OCI-LY1 (cell line): ENCODE measurements around the gene HCFC1.
A peak's percentile ranks its signal among the peaks of the same experiment; 100 is the strongest.

Experiments used
- H2AFZ ChIP-seq: fragments of 200-600 bp; sonication (generic), shearing (Covaris generic); 2 replicates; pipeline ENCODE4 v1.6.0; 2014; ENCODE audit warnings: antibody characterized with exemption, mild to moderate bottlenecking, low read length
- H3F3A ChIP-seq: fragments of 200-600 bp; sonication (generic), shearing (Covaris generic); 2 replicates; pipeline ENCODE4 v1.6.0; 2014; ENCODE audit warnings: mild to moderate bottlenecking, antibody characterized with exemption, low read length, moderate library complexity; ENCODE audit not compliant: insufficient read depth
- H3K27ac ChIP-seq: fragments of 200-600 bp; sonication (generic); 2 replicates; pipeline ENCODE4 v1.5.1; 2014; ENCODE audit warnings: low read length, mixed run types, mild to moderate bottlenecking, low read depth; ENCODE audit not compliant: poor library complexity, severe bottlenecking
- H3K27me3 ChIP-seq: fragments of 200-600 bp; sonication (generic); 2 replicates; pipeline ENCODE4 v1.6.0; 2014; ENCODE audit warnings: antibody characterized with exemption, mild to moderate bottlenecking, low read length, moderate library complexity; ENCODE audit not compliant: insufficient read depth
- H3K36me3 ChIP-seq: fragments of 200-600 bp; sonication (generic); 2 replicates; pipeline ENCODE4 v1.6.1; 2014; ENCODE audit warnings: mild to moderate bottlenecking, antibody characterized with exemption, low read length, moderate library complexity, mixed read lengths; ENCODE audit not compliant: insufficient read depth
- H3K4me1 ChIP-seq: fragments of 200-600 bp; sonication (generic); 2 replicates; pipeline ENCODE4 v1.5.1; 2014; ENCODE audit warnings: mild to moderate bottlenecking, low read length, moderate library complexity; ENCODE audit not compliant: insufficient read depth, severe bottlenecking
- H3K4me2 ChIP-seq: fragments of 200-600 bp; sonication (generic), shearing (Covaris generic); 2 replicates; pipeline ENCODE4 v1.6.1; 2014; ENCODE audit warnings: low read length
- H3K4me3 ChIP-seq: fragments of 200-600 bp; sonication (generic); 2 replicates; pipeline ENCODE4 v1.5.1; 2014; ENCODE audit warnings: low read length, low read depth, mild to moderate bottlenecking, mixed read lengths; ENCODE audit not compliant: poor library complexity, severe bottlenecking
- H3K79me2 ChIP-seq: fragments of 200-600 bp; shearing (Covaris generic); 2 replicates; pipeline ENCODE4 v1.6.1; 2016; ENCODE audit warnings: mixed run types, low read length, mixed read lengths; ENCODE audit not compliant: insufficient read depth
- H3K9ac ChIP-seq: fragments of 200-600 bp; sonication (generic), shearing (Covaris generic); 2 replicates; pipeline ENCODE4 v1.6.1; 2014; ENCODE audit warnings: mild to moderate bottlenecking, low read length, mixed read lengths
- H3K9me2 ChIP-seq: fragments of 200-600 bp; sonication (generic), shearing (Covaris generic); 2 replicates; pipeline ENCODE4 v1.6.1; 2014; ENCODE audit warnings: low read depth, mild to moderate bottlenecking, low read length, mixed read lengths
- H3K9me3 ChIP-seq: fragments of 200-600 bp; shearing (Covaris generic); 2 replicates; pipeline ENCODE4 v1.6.1; 2014; ENCODE audit warnings: low read length, mixed read lengths
- H4K20me1 ChIP-seq: fragments of 200-600 bp; sonication (generic), shearing (Covaris generic); 2 replicates; pipeline ENCODE4 v1.6.0; 2016; ENCODE audit warnings: mild to moderate bottlenecking, low read length; ENCODE audit not compliant: insufficient read depth
- EZH2 ChIP-seq: fragments of 200-600 bp; sonication (generic), shearing (Covaris generic); IDR thresholded peaks from 2 replicates; pipeline ENCODE4 v1.8.0; 2017; ENCODE audit warnings: borderline replicate concordance, mixed run types, mild to moderate bottlenecking, antibody characterized with exemption, low read length, moderate library complexity, mixed read lengths
- TF ChIP-seq, protein P1 (sequence below): fragments of 200-600 bp; sonication (generic), shearing (Covaris generic); IDR thresholded peaks from 2 replicates; pipeline ENCODE4 v1.5.1; 2017; ENCODE audit warnings: mild to moderate bottlenecking, antibody characterized with exemption, low read length, moderate library complexity, mixed read lengths

HCFC1 gene

DNA sequence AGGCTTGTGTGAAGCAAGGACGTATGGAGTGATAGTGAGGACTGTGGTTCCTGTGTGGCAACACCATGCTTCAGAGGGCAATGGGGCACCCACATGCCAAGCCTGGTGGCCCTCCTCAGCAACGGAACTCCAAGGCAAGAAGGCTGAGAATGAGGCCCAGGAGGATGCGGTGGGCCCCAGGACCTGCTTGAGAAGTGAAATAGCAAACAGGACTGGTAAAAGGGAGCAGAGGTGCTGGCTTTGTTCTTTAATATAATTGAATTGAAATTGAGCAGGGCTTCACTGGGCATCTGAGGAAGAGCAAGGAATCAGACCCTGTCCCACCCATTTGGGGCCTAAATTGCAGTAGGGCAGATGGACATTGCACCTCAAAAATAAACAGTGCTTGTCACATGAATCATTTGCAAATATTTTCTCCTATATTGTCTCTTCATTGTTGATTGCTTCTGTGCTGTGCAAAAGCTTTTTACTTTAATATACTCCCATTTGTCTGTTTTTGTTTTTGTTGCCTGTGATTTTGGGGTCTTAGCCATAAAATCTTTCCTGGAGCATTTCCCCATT is 3.2 kb upstream of the HCFC1 start:
- H3K9me3 ChIP-seq: no peaks in the 10 kb centered on the region
- H3K4me3 ChIP-seq: no peak overlapping the region
- H3K36me3 ChIP-seq: peaks cover under 1% of the 10 kb centered on the region; the same call in 1 of the 2 replicates
- H4K20me1 ChIP-seq: no peaks in the 10 kb centered on the region
- no peaks in the 10 kb centered on the region for H3K9me2 ChIP-seq
- no peaks in the 10 kb centered on the region for H3K27me3 ChIP-seq
- H3K79me2 ChIP-seq: no peaks in the 10 kb centered on the region
- no peak overlapping the region for H2AFZ ChIP-seq
- no peaks in the 10 kb centered on the region for H3F3A ChIP-seq
- H3K4me2 ChIP-seq: no peak overlapping the region; the same call in 1 of the 2 replicates
- H3K9ac ChIP-seq: peak overlapping the region; percentile 100; the same call in 1 of the 2 replicates
- TF ChIP-seq, protein P1, sequence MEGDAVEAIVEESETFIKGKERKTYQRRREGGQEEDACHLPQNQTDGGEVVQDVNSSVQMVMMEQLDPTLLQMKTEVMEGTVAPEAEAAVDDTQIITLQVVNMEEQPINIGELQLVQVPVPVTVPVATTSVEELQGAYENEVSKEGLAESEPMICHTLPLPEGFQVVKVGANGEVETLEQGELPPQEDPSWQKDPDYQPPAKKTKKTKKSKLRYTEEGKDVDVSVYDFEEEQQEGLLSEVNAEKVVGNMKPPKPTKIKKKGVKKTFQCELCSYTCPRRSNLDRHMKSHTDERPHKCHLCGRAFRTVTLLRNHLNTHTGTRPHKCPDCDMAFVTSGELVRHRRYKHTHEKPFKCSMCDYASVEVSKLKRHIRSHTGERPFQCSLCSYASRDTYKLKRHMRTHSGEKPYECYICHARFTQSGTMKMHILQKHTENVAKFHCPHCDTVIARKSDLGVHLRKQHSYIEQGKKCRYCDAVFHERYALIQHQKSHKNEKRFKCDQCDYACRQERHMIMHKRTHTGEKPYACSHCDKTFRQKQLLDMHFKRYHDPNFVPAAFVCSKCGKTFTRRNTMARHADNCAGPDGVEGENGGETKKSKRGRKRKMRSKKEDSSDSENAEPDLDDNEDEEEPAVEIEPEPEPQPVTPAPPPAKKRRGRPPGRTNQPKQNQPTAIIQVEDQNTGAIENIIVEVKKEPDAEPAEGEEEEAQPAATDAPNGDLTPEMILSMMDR: no peak
- TF ChIP-seq EZH2: no peak
- H3K4me1 ChIP-seq: peaks cover 19% of the 10 kb centered on the region
- peak overlapping the region; percentile 98 for H3K27ac ChIP-seq

DNA sequence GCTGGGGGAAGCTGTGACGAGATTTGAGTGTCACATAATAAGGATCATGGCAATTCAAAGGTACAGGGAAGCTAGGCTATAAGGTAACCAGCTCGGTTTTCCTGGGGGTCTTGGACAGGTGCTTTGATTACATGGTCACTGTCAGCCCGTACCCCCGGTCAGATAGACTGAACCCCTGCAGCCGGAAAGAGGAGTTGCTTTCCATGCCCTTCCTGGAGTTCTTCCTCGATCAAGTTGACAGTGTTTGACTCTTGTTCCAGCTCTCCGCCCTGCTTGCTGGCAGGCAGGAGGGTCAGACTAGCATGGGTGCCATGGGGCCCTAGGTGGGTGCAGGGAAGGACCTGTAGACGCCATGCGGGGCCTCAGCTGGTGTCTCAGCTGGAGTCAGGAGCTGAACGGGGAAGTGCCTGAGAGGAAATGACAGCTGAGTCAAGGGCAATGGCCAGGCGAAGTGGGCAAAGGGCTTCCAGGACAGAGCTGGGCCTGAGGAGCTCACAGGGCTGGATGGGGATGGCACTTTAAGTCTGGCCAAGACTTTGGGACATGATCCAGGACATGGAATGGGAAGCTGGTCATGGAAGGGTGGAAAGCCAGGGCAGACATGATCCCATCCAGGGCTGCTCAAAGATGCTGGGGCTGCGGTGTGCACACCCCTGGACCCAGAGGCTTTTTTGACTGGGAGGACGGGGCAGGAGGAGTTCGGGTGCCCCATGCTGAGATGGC is 2.5 kb upstream of the HCFC1 start:
- no peaks in the 10 kb centered on the region for H3K27me3 ChIP-seq
- peaks cover 6% of the 10 kb centered on the region; the same call in 1 of the 2 replicates for H3K36me3 ChIP-seq
- H4K20me1 ChIP-seq: no peaks in the 10 kb centered on the region
- H3K4me3 ChIP-seq: peak overlapping the region; percentile 85
- H3K27ac ChIP-seq: peak overlapping the region; percentile 98
- TF ChIP-seq EZH2: no peak
- TF ChIP-seq, protein P1: no peak
- H3K9me3 ChIP-seq: no peaks in the 10 kb centered on the region
- H3K9ac ChIP-seq: peak overlapping the region; percentile 100
- H3F3A ChIP-seq: no peaks in the 10 kb centered on the region
- peaks cover 21% of the 10 kb centered on the region for H3K4me1 ChIP-seq
- H2AFZ ChIP-seq: no peak overlapping the region
- no peaks in the 10 kb centered on the region for H3K9me2 ChIP-seq
- peak overlapping the region; percentile 87 for H3K4me2 ChIP-seq
- H3K79me2 ChIP-seq: peaks cover 6% of the 10 kb centered on the region

DNA sequence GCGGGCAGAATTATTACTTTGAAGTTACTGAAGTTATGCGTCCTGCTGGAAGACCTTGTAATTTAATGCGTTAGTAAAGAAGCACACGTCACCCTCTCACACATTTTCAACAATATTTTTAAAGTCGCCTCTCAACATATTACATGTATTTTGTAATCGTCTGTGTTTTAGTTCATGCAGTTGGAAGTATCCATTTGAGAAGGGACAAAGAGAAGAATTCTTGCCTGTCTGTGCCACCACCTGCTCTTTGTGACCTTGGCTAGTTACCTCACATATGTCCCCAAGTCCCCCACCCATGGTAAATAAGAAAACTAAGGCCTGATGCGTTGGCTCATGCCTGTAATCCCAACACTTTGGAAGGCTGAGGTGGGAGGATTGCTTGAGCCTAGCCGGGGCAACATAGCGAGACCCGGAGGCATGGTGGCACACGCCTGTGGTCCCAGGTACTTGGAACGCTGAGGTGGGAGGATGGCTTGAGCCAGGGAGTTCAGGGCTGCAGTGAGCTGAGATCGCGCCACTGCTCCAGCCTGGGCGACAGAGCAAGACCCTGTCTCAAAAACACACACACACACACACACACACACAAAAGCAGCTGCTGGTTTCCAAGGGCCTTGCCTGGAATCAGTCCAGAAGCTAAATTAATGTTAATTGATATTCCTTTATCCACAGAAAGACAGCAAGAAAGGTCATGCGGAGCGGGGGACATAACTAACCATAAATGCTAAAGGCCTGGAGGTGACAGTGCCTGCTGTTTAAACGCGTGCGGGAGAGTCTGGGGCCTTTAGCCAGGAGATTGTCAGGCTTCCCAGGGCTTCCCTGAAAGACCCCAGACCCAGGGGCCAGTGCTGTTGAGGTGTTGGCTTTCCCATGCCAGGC is 1.7 kb upstream of the HCFC1 start:
- Histone ChIP-seq H4K20me1 (no peaks in the 10 kb centered on the region), H3K27ac (peak overlapping the region; percentile 98), H3K4me1 (peaks cover 27% of the 10 kb centered on the region), H3K9ac (peak overlapping the region; percentile 100), H2AFZ (no peak overlapping the region), H3K36me3 (peaks cover 8% of the 10 kb centered on the region; the same call in 1 of the 2 replicates), H3K4me2 (peak overlapping the region; percentile 87), H3F3A (no peaks in the 10 kb centered on the region), H3K79me2 (peaks cover 13% of the 10 kb centered on the region), H3K4me3 (peak overlapping the region; percentile 85), H3K9me2 (no peaks in the 10 kb centered on the region), H3K27me3 (no peaks in the 10 kb centered on the region), H3K9me3 (no peaks in the 10 kb centered on the region)
- TF ChIP-seq, protein P1: no peak
